Uterus (tissue), 2 donors: ENCODE results near the gene S100A2.

Experiments
- POLR2A ChIP-seq, 2 donors: fragments of 450-650 bp; IDR thresholded peaks; one replicate each; pipeline ENCODE4 v1.6.1; 2016; ENCODE audit warnings: antibody characterized with exemption in 2 of 2, mild to moderate bottlenecking in 1 of 2, moderate library complexity in 1 of 2
- TF ChIP-seq, protein P1 (sequence below), 4 experiments: fragments of 200-600 bp in 2 of 4; fragments of 450-650 bp in 2 of 4; sonication (generic) in 2 of 4; IDR thresholded peaks; one replicate each; pipeline ENCODE4 v1.5.1; 2016 to 2019; ENCODE audit warnings: antibody characterized with exemption in 4 of 4, mild to moderate bottlenecking in 2 of 4, moderate library complexity in 1 of 4

DNA sequence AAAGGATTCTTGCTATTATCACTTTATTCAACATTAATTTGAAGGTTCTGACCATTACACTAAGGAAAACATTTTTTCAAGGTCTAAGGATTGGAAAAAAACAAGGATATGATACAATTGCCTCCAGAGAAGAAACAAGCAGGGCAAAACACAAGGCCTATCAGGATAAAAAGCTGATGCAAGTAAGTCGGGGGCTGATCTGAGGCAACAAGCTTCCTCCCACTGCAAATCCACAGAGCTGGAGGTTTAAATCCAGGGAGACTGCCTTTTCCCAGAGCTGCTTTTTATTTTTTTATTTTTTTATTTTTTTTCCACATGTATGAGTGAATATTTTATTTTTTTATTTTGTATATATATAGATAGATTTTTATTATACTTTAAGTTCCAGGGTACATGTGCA, 19.4 kb upstream of the S100A2 start:
- TF ChIP-seq, protein P1, sequence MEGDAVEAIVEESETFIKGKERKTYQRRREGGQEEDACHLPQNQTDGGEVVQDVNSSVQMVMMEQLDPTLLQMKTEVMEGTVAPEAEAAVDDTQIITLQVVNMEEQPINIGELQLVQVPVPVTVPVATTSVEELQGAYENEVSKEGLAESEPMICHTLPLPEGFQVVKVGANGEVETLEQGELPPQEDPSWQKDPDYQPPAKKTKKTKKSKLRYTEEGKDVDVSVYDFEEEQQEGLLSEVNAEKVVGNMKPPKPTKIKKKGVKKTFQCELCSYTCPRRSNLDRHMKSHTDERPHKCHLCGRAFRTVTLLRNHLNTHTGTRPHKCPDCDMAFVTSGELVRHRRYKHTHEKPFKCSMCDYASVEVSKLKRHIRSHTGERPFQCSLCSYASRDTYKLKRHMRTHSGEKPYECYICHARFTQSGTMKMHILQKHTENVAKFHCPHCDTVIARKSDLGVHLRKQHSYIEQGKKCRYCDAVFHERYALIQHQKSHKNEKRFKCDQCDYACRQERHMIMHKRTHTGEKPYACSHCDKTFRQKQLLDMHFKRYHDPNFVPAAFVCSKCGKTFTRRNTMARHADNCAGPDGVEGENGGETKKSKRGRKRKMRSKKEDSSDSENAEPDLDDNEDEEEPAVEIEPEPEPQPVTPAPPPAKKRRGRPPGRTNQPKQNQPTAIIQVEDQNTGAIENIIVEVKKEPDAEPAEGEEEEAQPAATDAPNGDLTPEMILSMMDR (IDR thresholded peaks at IDR 0.05): no peak
- TF ChIP-seq POLR2A (IDR thresholded peaks at IDR 0.05): no peak
